GM19240 (cell line): ENCODE results near the gene PCDHA10.
"Not testable (repeated sequence)": the region's sequence is repeated elsewhere in the genome, so short reads cannot be mapped to it uniquely, and the experiment has no call there.

ENCODE experiments used
- DNase-seq: peaks from one replicate; pipeline ENCODE4 v3.0.0; 2011; ENCODE audit warnings: low spot score; ENCODE audit not compliant: insufficient read length

Gene PCDHA10

DNA sequence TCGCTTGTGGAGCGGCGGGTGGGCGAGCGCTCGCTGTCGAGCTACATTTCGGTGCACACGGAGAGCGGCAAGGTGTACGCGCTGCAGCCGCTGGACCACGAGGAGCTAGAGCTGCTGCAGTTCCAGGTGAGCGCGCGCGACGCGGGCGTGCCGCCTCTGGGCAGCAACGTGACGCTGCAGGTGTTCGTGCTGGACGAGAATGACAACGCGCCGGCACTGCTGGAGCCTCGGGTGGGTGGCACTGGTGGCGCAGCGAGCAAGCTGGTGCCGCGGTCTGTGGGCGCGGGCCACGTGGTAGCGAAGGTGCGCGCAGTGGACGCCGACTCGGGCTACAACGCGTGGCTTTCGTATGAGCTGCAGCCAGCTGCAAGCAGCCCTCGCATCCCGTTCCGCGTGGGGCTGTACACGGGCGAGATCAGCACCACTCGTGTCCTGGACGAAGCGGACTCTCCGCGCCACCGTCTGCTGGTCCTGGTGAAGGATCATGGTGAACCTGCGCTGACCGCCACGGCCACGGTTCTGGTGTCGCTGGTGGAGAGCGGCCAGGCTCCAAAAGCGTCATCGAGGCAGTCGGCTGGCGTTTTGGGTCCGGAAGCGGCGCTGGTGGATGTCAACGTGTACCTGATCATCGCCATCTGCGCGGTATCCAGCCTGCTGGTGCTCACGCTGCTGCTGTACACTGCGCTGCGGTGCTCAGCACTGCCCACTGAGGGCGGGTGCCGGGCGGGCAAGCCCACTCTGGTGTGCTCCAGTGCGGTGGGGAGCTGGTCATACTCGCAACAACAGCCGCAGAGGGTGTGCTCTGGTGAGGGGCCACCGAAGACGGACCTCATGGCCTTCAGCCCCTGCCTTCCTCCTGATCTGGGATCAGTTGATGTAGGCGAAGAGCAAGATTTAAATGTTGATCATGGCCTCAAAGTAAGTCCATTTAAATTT is 12.6 kb upstream of the PCDHA10 start:
- DNase-seq = no peak

DNA sequence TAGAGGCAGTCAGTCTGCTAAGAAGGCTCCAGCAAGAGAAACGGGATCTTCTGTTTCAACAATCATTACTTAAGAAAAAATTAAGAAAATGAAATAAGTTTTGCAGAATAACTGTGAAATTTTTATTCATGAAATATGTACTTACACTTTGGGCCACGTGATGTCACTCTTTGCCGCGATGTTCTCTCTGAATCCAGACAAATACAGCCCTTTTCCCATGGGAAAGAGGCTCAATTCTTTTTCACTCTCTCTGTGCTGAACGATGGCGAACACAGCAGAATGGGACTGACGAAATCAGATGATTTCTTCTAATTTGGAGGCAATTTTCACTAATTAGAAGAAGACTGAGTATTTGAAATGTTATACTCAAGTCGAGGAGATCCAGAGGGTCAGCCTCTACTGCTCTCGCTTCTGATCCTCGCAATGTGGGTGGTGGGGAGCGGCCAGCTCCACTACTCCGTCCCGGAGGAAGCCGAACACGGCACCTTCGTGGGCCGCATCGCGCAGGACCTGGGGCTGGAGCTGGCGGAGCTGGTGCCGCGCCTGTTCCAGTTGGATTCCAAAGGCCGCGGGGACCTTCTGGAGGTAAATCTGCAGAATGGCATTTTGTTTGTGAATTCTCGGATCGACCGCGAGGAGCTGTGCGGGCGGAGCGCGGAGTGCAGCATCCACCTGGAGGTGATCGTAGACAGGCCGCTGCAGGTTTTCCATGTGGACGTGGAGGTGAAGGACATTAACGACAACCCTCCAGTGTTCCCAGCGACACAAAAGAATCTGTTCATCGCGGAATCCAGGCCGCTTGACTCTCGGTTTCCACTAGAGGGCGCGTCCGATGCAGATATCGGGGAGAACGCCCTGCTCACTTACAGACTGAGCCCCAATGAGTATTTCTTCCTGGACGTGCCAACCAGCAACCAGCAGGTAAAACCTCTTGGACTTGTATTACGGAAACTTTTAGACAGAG is 7.3 kb upstream of the PCDHA10 start, which contains the start of gene PCDHA9:
Gene PCDHA9, plus strand, starts transcription at position 244 of the 964 bp plus-strand sequence. Its CDS starts 114 bp downstream, at position 358.
- DNase-seq = not testable (repeated sequence)

DNA sequence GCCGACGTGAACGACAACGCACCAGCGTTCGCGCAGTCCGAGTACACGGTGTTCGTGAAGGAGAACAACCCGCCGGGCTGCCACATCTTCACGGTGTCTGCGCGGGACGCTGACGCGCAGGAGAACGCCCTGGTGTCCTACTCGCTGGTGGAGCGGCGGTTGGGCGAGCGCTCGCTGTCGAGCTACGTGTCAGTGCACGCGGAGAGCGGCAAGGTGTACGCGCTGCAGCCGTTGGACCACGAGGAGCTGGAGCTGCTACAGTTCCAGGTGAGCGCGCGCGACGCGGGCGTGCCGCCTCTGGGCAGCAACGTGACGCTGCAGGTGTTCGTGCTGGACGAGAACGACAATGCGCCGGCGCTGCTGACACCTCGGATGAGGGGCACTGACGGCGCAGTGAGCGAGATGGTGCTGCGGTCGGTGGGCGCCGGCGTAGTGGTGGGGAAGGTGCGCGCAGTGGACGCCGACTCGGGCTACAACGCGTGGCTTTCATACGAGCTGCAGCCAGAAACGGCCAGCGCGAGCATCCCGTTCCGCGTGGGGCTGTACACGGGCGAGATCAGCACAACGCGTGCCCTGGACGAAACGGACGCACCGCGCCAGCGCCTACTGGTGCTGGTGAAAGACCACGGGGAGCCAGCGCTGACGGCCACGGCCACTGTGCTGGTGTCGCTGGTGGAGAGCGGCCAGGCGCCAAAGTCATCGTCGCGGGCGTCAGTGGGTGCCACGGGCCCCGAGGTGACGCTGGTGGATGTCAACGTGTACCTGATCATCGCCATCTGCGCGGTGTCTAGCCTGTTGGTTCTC is 5.7 kb upstream of the PCDHA10 start:
- DNase-seq = not testable (repeated sequence)

DNA sequence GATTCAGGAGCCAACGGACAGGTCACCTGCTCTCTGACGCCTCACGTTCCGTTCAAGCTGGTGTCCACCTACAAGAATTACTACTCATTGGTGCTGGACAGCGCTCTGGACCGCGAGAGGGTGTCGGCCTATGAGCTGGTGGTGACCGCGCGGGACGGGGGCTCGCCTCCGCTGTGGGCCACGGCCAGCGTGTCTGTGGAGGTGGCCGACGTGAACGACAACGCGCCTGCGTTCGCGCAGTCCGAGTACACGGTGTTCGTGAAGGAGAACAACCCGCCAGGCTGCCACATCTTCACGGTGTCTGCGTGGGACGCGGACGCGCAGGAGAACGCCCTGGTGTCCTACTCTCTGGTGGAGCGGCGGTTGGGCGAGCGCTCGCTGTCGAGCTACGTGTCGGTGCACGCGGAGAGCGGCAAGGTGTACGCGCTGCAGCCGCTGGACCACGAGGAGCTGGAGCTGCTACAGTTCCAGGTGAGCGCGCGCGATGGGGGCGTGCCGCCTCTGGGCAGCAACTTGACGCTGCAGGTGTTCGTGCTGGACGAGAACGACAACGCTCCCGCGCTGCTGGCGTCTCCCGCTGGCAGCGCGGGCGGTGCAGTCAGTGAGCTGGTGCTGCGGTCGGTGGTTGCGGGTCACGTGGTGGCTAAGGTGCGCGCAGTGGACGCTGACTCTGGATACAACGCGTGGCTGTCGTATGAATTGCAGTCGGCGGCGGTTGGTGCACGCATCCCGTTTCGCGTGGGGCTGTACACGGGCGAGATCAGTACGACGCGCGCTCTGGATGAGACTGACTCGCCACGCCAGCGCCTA is 1.7 kb downstream of the PCDHA10 start:
- DNase-seq = no peak

DNA sequence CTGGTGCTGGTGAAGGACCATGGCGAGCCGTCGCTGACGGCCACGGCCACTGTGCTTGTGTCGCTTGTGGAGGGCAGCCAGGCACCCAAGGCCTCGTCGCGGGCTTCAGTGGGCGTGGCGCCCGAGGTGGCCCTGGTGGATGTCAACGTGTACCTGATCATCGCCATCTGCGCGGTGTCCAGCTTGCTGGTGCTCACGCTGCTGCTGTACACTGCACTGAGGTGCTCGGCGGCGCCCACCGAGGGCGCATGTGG is 2.2 kb downstream of the PCDHA10 start:
- DNase-seq = no peak

DNA sequence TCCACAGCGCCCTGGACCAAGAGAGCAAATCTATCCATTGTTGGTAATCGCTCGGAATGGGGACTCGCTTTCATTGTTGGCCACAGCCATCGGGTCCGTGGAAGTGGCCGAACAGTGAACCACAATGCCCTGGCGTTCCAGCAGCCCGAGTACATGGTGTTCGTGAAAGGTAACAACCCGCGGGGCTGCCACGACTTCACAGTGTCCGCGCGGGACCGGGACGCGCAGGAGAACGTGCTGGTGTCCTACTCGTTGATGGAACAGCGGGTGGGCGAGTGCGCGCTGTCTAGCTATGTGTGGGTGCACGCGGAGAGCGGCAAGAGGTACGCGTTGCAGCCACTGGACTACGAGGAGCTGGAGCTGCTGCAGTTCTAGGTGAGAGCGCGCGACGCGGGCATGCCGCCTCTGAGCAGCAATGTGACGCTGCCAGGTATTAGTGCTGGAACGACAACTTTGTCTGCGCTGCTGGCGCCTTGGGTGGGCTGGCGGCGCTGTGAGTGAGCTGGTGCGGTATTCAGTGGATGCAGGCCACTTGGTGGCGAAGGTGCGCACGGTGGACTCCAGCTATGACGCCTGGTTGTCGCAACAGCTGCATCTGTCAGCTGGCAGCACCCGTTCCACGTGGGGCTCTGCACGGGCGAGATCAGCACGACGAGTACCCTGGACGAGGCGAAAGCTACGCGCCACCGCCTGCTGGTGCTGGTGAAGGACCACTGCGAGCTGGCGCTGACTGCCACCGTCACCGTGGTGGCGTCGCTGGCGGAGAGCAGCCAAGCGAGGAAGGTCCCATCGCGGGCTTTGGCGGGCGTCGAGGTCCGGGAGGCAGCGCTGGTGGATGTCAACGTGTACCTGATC is 7.0 kb downstream of the PCDHA10 start:
- no peak for DNase-seq

DNA sequence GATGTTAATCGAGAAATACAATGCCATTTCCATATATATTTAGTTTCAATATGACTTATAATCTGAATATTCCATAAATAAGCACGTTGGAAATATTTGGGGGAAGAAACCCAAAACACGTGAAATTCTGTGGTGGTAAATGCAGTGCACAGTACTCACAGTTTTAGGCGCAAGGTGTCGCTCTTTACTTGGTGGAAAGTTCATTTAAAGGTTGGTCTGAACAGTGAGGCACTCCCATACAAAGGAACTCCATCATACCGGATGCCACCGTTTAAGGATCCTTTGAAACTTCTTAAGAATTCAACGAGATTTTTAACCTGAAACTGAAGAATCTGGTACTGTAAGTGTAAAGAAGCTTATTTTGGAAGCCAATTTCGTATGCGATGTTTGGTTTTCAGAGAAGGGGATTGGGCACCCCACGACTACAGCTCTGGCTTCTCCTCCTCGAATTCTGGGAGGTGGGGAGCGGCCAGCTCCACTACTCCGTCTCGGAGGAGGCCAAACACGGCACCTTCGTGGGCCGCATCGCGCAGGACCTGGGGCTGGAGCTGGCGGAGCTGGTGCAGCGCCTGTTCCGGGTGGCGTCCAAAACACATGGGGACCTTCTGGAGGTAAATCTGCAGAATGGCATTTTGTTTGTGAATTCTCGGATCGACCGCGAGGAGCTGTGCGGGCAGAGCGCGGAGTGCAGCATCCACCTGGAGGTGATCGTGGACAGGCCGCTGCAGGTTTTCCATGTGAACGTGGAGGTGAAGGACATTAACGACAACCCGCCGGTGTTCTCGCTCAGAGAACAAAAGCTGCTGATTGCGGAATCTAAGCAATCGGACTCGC is 13.2 kb downstream of the PCDHA10 start, which contains the start of gene PCDHA11:
Gene PCDHA11, plus strand, starts transcription at position 237 of the 834 bp plus-strand sequence. Its CDS starts 147 bp downstream, at position 384.
- no peak for DNase-seq

DNA sequence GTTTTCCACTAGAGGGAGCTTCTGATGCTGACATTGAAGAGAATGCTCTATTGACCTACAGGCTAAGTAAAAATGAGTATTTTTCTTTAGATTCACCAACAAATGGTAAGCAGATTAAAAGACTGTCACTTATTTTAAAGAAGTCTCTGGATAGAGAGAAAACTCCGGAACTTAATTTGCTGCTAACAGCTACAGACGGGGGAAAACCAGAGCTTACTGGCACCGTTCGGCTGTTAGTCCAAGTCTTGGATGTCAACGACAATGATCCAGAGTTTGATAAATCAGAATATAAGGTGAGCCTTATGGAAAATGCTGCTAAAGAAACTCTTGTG is 13.8 kb downstream of the PCDHA10 start:
- no peak for DNase-seq

DNA sequence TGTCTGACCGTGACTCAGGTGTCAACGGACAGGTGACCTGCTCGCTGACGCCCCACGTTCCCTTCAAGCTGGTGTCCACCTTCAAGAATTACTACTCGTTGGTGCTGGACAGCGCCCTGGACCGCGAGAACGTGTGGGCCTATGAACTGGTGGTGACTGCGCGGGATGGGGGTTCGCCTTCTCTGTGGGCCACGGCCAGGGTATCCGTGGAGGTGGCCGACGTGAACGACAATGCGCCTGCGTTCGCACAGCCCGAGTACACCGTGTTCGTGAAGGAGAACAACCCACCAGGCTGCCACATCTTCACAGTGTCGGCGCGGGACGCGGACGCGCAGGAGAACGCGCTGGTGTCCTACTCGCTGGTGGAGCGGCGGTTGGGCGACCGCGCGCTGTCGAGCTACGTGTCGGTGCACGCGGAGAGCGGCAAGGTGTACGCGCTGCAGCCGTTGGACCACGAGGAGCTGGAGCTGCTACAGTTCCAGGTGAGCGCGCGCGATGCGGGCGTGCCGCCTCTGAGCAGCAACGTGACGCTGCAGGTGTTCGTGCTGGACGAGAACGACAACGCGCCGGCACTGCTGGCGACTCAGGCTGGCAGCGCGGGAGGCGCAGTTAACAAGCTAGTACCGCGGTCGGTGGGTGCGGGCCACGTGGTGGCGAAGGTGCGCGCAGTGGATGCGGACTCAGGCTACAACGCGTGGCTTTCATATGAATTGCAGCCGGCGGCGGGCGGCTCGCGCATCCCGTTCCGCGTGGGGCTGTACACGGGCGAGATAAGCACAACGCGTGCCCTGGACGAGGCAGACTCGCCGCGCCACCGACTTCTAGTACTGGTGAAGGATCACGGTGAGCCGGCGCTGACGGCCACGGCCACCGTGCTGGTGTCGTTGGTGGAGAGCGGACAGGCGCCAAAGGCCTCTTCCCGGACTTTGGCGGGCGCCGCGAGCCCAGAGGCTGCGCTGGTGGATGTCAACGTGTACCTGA is 14.8 kb downstream of the PCDHA10 start:
- DNase-seq = no peak

DNA sequence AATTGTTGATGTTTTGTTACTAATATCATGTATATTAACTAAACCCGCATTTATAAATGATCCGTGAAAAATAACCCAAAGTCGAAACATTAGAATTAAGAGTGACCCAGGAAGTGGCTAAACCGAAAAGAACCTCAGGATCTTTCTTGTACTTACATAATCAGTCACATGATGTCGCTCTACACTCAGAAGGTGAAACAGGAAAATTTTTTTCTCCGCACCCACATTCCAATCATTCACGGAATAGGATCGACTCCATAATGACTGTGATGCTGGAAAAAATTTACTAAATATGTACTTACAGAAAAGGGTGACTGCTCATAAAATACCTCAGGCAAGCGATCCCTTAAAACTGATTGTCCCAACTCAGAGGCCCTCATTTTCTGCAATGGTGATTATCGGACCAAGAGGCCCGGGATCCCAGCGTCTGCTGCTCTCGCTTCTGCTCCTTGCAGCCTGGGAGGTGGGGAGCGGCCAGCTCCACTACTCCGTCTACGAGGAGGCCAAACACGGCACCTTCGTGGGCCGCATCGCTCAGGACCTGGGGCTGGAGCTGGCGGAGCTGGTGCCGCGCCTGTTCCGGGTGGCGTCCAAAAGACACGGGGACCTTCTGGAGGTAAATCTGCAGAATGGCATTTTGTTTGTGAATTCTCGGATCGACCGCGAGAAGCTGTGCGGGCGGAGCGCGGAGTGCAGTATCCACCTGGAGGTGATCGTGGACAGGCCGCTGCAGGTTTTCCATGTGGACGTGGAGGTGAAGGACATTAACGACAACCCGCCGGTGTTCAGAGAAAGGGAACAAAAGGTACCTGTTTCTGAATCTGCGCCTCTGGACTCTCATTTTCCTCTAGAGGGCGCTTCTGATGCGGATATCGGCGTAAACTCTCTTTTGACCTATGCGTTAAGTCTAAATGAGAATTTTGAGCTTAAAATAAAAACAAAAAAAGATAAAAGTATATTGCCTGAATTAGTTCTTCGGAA is 19.7 kb downstream of the PCDHA10 start, which contains the start of gene PCDHA12:
Gene PCDHA12, plus strand, starts transcription at position 224 of the 981 bp plus-strand sequence. Its CDS starts 165 bp downstream, at position 389.
- no peak for DNase-seq

DNA sequence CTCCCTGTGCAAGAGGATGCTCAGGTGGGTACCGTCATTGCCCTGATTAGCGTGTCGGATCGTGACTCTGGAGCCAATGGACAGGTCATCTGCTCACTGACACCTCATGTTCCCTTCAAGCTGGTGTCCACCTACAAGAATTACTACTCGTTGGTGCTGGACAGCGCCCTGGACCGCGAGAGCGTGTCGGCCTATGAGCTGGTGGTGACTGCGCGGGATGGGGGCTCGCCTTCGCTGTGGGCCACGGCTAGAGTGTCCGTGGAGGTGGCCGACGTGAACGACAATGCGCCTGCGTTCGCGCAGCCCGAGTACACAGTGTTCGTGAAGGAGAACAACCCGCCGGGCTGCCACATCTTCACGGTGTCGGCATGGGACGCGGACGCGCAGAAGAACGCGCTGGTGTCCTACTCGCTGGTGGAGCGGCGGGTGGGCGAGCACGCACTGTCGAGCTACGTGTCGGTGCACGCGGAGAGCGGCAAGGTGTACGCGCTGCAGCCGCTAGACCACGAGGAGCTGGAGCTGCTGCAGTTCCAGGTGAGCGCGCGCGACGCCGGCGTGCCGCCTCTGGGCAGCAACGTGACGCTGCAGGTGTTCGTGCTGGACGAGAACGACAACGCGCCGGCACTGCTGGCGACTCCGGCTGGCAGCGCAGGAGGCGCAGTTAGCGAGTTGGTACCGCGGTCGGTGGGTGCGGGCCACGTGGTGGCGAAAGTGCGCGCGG is 21.0 kb downstream of the PCDHA10 start:
- DNase-seq = not testable (repeated sequence)

DNA sequence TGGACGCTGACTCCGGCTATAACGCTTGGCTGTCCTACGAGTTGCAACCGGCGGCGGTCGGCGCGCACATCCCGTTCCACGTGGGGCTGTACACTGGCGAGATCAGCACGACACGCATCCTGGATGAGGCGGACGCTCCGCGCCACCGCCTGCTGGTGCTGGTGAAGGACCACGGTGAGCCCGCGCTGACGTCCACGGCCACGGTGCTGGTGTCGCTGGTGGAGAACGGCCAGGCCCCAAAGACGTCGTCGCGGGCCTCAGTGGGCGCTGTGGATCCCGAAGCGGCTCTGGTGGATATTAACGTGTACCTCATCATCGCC is 21.5 kb downstream of the PCDHA10 start:
- no peak for DNase-seq

DNA sequence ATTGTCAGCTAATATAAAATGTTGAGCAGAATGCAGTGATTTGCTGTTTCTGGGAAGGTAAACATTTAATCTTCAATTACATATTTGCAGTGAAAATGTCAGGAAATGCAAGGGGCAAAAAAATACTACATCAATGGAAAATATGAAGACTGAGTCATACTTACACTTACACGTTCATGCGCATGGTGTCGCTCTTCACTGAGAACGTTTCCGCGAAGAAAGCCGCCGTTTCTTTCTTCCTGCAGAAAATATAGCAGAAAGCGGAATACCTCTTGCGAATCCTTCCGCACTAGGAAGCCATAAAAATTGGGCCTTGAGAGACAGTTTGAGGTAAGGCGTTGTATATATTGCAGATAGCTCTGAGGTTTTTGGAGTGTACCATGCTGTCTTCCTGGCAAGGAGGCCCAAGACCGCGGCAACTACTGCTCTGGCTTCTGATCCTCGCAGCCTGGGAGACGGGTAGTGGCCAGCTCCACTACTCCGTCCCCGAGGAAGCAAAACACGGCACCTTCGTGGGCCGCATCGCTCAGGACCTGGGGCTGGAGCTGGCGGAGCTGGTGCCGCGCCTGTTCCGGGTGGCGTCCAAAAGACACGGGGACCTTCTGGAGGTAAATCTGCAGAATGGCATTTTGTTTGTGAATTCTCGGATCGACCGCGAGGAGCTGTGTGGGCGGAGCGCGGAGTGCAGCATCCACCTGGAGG is 26.3 kb downstream of the PCDHA10 start, which contains the start of gene PCDHA13:
Gene PCDHA13, plus strand, starts transcription at position 236 of the 702 bp plus-strand sequence. Its CDS starts 145 bp downstream, at position 381.
- DNase-seq = no peak

DNA sequence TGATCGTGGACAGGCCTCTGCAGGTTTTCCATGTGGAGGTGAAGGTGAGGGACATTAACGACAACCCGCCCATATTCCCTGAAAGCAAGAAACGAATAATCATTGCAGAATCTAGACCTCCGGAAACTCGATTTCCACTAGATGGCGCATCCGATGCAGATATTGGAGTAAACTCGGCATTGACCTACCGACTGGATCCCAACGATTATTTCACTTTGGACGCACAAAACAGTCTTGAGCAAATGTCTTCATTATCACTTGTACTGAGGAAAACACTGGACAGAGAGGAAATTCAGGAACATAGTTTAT is 26.8 kb downstream of the PCDHA10 start:
- no peak for DNase-seq

DNA sequence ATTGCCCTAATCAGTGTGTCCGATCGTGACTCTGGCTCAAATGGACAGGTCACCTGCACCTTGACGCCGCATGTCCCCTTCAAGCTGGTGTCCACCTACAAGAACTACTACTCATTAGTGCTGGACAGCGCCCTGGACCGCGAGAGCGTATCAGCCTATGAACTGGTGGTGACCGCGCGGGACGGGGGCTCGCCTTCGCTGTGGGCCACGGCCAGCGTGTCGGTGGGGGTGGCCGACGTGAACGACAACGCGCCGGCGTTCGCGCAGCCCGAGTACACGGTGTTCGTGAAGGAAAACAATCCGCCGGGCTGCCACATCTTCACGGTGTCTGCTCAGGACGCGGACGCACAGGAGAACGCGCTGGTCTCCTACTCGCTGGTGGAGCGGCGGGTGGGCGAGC is 27.7 kb downstream of the PCDHA10 start:
- no peak for DNase-seq
